Body of pancreas (tissue), 2 donors: Measurements from ENCODE around the gene NFIC. TPM values are rescaled to one million over a fixed set of nuclear protein-coding genes. Genes with fewer than 3 reads are reported as not detected.

ENCODE experiments used
- small RNA-seq: library from RNA; depleted of rRNA; stranded (forward); fragments of <200 nt; gene quantifications from one replicate; pipeline ENCODE3, GENCODE V24; 2016
- total RNA-seq, 2 donors: library from RNA; depleted of rRNA; stranded (reverse); fragments of >200 nt; gene quantifications; one replicate each; pipeline ENCODE4 v1.1.0, GENCODE V29; 2016

Gene NFIC
- total RNA-seq, 2 donors from 2014 or later = 178 to 186 TPM

Small RNA genes lying within 50 kb of the gene (small RNA-seq; reads per million reads assigned to genes)
- not detected for gene AC005514.1

Other genes with a start within 250 kb of the NFIC start
- gene GNA15, start 230.6 kb upstream of the NFIC start, total RNA-seq = 1 to 10 TPM; 1.6 to 2.6 TPM
- gene S1PR4, start 187.8 kb upstream of the NFIC start, total RNA-seq = 1 to 10 TPM; 1.8 to 3.3 TPM
- gene NCLN, start 180.7 kb upstream of the NFIC start, total RNA-seq = 10 to 100 TPM; 30.6 to 56.0 TPM
- under 1 TPM in 1 of 2 donors, not detected in 1; 0.33 TPM for gene CELF5, start 141.9 kb upstream of the NFIC start, total RNA-seq
- gene SMIM24, start 113.9 kb downstream of the NFIC start, total RNA-seq = 10 to 100 TPM in 1 of 2 donors, 1 to 10 TPM in 1; 7.6 to 11.4 TPM
- gene SMIM44, start 116.9 kb downstream of the NFIC start, total RNA-seq = not detected
- gene DOHH, start 134.1 kb downstream of the NFIC start, total RNA-seq = 10 to 100 TPM in 1 of 2 donors, 1 to 10 TPM in 1; 9.3 to 17.5 TPM
- gene FZR1, start 139.7 kb downstream of the NFIC start, total RNA-seq = 10 to 100 TPM; 16.6 to 20.1 TPM
- gene TEKTIP1, start 172.6 kb downstream of the NFIC start, total RNA-seq = 1 to 10 TPM in 1 of 2 donors, not detected in 1; 1.3 TPM
- 10 to 100 TPM; 64.3 to 78.8 TPM for gene MFSD12, start 191.0 kb downstream of the NFIC start, total RNA-seq
- gene HMG20B, start 206.4 kb downstream of the NFIC start, total RNA-seq = 10 to 100 TPM; 66.7 to 91.0 TPM
- gene GIPC3, start 218.9 kb downstream of the NFIC start, total RNA-seq = under 1 TPM; 0.78 to 0.99 TPM
- gene TBXA2R, start 240.3 kb downstream of the NFIC start, total RNA-seq = 1 to 10 TPM in 1 of 2 donors, under 1 TPM in 1; 0.52 to 3.0 TPM